ENCODE data around the gene PARP15.
A peak's percentile ranks its signal among the peaks of the same experiment; 100 is the strongest.

The PARP15 gene

GRCh38 chr3:122576174-122576940 is 1.1 kb upstream of the PARP15 start:
- no peak for FAIRE-seq

GRCh38 chr3:122578069-122578740 is 755 bp downstream of the PARP15 start:
- no peak for FAIRE-seq

GRCh38 chr3:122580470-122580869 is 3.0 kb downstream of the PARP15 start:
- FAIRE-seq, result peak; percentile 58

DNA sequence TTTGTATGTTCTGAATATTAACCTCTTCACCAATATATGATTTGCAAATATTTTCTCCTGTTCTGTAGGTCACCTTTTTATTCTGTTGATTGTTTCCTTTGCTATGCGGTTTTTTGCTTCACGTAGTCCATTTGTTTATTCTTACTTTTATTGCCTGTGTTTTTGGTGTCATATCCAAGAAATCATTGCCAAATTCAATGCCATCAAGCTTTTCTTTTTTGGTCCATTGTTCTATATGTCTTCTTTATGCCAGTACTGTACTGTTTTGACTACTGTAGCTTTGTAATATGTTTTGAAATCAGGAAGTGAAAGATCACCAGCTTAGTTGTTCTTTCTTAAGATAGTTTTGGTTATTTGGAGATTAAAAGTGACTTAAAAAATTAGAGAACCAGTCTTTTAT is 4.2 kb downstream of the PARP15 start:
- FAIRE-seq, result no peak

- FAIRE-seq, result no peak
Observed at GRCh38 chr3:122582390-122582789, 4.9 kb downstream of the PARP15 start.

DNA sequence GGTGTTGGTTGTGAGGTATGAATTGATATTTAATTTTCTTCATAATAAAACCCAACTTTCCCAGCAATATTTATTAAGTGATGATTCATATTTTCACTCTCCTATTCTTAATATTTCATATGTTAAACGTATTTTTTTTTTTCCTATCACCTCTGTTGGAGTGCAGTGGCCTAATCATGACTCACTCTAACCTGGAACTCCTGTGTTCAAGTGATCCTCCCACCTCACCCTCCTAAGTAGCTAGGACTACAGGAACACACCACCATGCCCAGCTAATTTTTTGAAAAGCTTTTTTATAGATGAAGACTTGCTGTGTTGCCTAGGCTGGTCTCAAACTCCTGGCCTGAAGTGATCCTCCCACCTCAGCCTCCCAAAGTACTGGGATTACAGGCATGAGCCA is 8.6 kb downstream of the PARP15 start:
- no peak for FAIRE-seq

DNA sequence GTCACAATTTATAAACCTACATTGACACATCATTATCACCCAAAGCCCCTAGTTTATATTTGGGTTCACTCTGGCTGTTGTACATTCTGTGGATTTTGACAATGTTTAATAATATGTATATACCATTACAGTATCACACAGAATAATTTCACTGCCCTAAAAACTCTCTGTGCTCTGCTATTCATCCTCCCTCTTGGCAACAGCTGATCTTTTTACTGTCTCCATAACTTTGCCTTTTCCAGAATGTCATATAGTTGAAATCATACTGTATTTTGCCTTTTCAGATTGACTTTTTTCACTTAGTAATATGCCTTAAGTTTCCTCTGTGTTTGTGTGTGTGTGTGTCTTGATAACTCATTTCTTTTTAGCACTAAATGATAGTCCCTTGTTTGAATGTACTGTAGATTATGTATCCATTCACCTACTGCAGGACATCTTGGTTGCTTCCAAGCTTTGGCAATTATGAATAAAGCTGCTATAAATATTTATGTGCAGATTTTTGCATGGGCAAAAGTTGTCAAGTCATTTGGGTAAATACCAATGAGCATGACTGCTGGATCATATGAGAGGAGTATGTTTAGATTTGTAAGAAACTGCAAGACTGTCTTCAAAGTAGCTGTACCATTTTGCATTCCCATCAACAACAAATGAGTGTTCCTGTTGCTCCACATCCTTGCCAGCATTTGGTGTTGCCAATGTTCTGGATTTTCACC is 9.5 kb downstream of the PARP15 start:
- no peak for FAIRE-seq

GRCh38 chr3:122587572-122587971 is 10.1 kb downstream of the PARP15 start:
- no peak for FAIRE-seq

DNA sequence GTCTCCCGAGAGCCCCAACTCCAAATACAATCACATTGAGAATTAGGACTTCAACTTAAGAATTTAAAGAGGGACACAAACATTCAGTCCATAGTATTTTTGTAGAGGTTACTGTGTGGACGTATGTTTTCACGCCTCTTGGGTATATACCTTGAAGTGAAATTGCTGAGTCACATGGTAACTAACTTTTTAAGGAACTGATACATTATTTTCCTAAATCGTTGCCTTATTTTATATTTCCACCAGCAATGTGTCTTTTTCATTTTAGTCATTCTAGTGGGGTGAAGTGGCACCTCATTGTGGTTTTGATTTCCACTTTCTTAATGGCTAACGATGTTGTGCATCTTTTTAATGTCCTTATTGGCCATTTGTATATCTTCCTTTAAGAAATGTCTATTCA is 11.8 kb downstream of the PARP15 start:
- no peak for FAIRE-seq

- FAIRE-seq, result no peak
Observed at GRCh38 chr3:122590610-122591009, 13.2 kb downstream of the PARP15 start.

- FAIRE-seq, result no peak
Observed at GRCh38 chr3:122594025-122594424, 16.6 kb downstream of the PARP15 start.

- FAIRE-seq, result no peak
Observed at GRCh38 chr3:122598151-122598550, 20.7 kb downstream of the PARP15 start.

DNA sequence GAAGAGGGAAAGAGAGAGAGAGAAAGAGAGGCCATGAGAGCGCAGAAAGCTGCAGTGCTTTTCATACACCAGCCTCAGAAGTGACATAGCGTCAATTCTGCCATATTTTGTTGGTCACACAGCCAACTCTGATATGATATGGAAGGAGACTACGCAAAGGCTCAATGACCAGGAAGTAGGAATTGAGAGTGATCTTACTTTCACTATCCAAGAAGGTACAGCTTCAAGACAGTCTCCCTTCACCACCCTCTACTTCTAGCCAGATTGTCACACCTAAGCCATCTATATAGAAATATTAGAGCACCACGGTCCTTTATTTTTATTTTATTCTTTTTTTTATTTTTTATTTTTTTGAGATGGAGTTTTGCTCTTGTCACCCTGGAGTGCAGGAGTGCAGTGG is 21.1 kb downstream of the PARP15 start:
- no peak for FAIRE-seq

GRCh38 chr3:122602011-122602710 is 24.7 kb downstream of the PARP15 start:
- no peak for FAIRE-seq

DNA sequence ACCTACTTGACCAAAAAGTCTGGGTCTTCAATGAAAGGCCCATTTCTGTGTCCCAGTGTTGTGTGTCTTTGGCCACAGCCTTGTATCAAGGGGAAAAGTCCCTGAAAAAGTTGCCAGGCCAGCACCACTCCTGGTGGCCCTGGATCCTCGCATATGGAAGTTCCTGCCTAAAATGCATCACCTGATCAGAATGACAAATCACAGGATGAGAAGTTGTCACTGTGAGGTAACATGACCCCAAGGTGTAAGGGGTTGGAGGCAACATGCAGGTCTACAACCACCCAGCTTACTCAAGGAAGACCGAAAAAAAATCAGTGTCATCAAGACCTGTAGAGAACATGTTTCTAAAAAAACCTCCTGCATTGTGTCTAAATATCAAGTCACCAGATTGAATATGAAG is 25.6 kb downstream of the PARP15 start:
- FAIRE-seq, result no peak

- FAIRE-seq, result no peak
Observed at GRCh38 chr3:122606330-122606729, 28.9 kb downstream of the PARP15 start.

DNA sequence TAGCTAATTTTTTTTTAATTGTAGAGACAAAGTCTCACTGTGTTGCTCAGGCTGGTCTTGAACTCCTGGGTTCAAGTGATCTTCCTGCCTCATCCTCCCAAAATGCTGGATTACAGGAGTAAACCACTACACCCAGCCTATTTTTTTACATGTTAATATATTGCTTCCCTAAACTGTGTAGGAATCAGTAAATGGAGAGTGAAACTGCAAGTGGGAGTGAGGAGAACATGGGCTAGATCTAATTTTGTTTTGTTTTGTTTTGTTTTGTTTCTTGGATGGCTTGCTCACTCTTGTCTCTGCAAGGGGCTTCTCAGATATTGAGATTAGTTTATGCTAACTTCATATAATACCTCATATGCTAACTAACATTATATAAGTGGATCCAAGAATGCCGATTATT is 31.5 kb downstream of the PARP15 start:
- no peak for FAIRE-seq

GRCh38 chr3:122609798-122610559 is 32.5 kb downstream of the PARP15 start:
- FAIRE-seq, result no peak

DNA sequence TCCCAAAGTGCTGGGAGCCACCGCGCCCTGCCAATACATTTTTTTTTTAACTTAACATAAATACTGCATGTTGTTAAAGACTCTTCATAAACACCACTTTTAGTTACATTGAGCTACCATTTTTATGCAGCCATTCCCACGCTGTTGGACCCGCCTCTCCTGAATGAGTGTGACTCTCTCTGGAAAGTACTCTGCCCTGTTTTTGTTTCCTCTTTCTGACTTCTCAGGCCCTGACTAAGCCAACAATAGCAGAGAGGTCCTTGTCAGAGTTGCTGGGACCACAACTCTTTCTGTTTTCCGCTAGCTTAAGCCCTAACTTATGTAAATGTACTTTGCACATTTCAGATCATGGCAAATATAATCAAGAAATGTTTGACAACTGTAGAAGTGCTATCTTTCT is 35.2 kb downstream of the PARP15 start:
- no peak for FAIRE-seq

DNA sequence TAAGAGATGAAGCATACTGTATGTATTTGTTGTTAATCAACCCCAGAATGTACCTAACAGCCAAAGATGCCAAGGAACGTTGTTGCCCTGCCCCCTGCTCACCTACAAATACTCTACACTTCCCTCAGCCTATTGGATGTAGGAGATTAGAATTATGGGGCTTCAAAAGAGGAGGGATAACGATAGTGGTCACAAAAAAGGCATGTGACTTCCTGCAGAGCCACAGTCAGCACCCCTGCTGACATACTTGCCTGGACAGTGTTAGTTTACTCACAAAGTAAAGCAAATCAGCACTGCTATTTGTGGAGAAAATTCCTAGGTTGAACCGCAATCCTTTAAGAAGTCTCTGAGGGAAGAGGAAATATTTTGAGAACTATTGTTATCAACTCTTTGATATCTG is 37.9 kb downstream of the PARP15 start:
- FAIRE-seq, result no peak

DNA sequence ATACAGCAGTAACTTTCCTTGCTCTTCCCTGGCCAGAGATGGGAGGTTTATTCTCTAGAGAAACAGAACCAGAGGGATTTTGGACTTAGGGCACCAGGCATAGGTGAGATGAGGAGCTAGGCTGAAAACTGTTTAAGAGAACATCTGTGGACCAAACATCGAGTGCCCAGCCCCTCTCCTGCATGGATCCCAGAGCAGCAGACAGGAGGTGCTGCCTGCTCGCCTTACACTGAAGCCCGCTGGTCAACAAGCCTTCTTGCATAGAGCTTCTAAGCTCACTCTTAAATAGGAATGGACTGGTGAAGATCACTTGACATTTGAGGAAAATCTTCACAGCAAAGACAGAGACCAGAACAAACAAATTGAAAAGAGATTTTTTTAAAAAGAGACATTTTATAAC is 41.2 kb downstream of the PARP15 start:
- FAIRE-seq, result no peak

- no peak for FAIRE-seq
Observed at GRCh38 chr3:122619040-122619439, 41.6 kb downstream of the PARP15 start.

- FAIRE-seq, result no peak
Observed at GRCh38 chr3:122620399-122620798, 42.9 kb downstream of the PARP15 start.
